ENCODE data around the gene NBEAL2. TPM values are rescaled to one million over a fixed set of nuclear protein-coding genes. Genes with fewer than 3 reads are reported as not detected.
A peak's percentile ranks its signal among the peaks of the same experiment; 100 is the strongest.

NBEAL2 gene
- total RNA-seq, 4 donors from 2014 or later: 4.1 to 8.7 (median 7.5) TPM

DNA sequence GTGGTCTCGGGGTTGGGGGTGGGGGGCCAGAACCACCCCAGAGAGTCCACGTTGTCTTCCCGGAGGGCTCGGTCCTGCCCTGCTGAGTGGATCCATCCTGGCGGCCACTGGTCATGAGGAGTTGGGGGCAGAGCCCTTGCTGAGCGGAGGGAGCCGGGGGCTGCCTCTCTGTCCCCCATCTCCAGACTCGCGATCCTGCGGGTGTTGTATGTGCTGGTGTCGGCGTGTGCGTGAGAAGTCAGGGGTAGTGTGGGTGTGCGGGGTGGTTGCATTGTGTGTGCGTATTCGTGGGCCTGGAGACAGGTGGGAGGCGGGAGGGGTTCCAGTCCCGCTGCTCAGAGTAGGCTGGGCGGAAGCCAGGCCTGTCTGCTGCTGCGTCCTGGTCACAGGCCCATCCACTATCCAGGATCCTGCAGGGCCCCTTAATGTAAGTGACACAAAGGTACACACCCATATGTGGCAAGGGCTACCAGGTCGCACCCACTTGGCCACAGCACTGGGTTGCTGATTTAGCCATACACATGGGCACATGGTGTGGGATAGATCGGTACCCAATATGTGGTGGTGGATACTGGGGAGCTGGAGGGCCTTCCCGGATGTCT lies 30.7 kb downstream of the NBEAL2 start:
- peaks cover 0 to 5% of the 10 kb centered on the region in 2 donors for H3K36me3 ChIP-seq
- peak overlapping the region; percentile 55 to 71 (median 66) for H3K4me3 ChIP-seq
- ATAC-seq (no peak), DNase-seq (no peak)
- intact Hi-C loops (cut with DNase I; ENCODE audit: low total_unique reads): no loop called here
- in situ Hi-C loops (cut with MboI; ENCODE audit: low sequenced_read_pairs in 4 of 4): loop anchor here in 1 of 4 donors (25.0 kb wide), 1 partner anchor 323 kb away; the partner anchor contains the start of gene ALS2CL
- H3K9me3 ChIP-seq: no peaks in the 10 kb centered on the region
- peaks cover 6 to 18% of the 10 kb centered on the region in 2 donors for H3K4me1 ChIP-seq
- H3K27ac ChIP-seq: peak overlapping the region; percentile 85 to 88 (median 86)
- no peaks in the 10 kb centered on the region for H3K27me3 ChIP-seq
- no peak for TF ChIP-seq POLR2A (IDR thresholded peaks at IDR 0.05)
- no peak for TF ChIP-seq CTCF (IDR thresholded peaks at IDR 0.05 in 4 of 5, conservative IDR thresholded peaks at IDR 0.05 in 1 of 5)

DNA sequence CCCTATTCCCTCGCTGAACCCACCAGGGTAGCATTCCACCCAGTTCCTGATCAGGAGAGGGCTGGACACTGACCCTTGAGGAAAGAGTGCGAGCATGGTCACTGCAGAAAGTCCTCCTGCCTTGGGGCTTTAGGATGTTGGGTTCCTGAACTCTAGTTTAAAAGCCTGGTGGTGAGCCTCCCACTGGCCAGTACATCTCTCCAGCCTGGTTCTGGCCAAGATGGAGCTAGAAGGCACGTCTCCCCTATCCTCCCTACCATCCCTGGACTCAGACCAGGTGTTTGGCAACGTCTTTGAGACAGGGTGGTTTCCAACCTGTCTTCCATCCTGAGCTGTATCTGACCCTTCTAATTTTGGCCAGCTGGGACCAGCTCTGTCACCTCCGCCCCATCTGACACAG lies 31.4 kb downstream of the NBEAL2 start:
- ATAC-seq (no peak), DNase-seq (no peak)
- Histone ChIP-seq H3K27ac (peak overlapping the region in 3 of 4 donors; percentile 14 to 86 (median 85)), H3K4me1 (peaks cover 10 to 18% of the 10 kb centered on the region in 2 donors), H3K27me3 (no peaks in the 10 kb centered on the region), H3K9me3 (no peaks in the 10 kb centered on the region), H3K36me3 (peaks cover 0 to 5% of the 10 kb centered on the region in 2 donors), H3K4me3 (no peak overlapping the region)
- in situ Hi-C loops (cut with MboI; ENCODE audit: low sequenced_read_pairs in 4 of 4) (loop anchor here in 1 of 4 donors (25.0 kb wide), 1 partner anchor 324 kb away; the partner anchor contains the start of gene ALS2CL), intact Hi-C loops (cut with DNase I; ENCODE audit: low total_unique reads) (no loop called here)
- TF ChIP-seq POLR2A (IDR thresholded peaks at IDR 0.05) (no peak), CTCF (IDR thresholded peaks at IDR 0.05 in 4 of 5, conservative IDR thresholded peaks at IDR 0.05 in 1 of 5) (no peak)

- Histone ChIP-seq H3K4me1 (peaks cover 15 to 18% of the 10 kb centered on the region in 2 donors), H3K9me3 (no peaks in the 10 kb centered on the region), H3K27ac (peak overlapping the region in 2 of 4 donors; percentile 85 to 86), H3K27me3 (no peaks in the 10 kb centered on the region), H3K36me3 (peaks cover 0 to 8% of the 10 kb centered on the region in 2 donors), H3K4me3 (no peak overlapping the region)
- no peak for DNase-seq
- no peak for ATAC-seq
- in situ Hi-C loops (cut with MboI; ENCODE audit: low sequenced_read_pairs in 4 of 4) (loop anchor here in 1 of 4 donors (25.0 kb wide), 1 partner anchor 324 kb away; the partner anchor contains the start of gene ALS2CL), intact Hi-C loops (cut with DNase I; ENCODE audit: low total_unique reads) (no loop called here)
- no peak for TF ChIP-seq POLR2A (IDR thresholded peaks at IDR 0.05)
- TF ChIP-seq CTCF (IDR thresholded peaks at IDR 0.05 in 4 of 5, conservative IDR thresholded peaks at IDR 0.05 in 1 of 5): no peak
Observed at GRCh38 chr3:47011371-47011770, 31.9 kb downstream of the NBEAL2 start.

- no peaks in the 10 kb centered on the region for H3K9me3 ChIP-seq
- peaks cover 18 to 24% of the 10 kb centered on the region in 2 donors for H3K4me1 ChIP-seq
- DNase-seq (peak in 1 of 2 donors; percentile 74), ATAC-seq (peak in 1 of 2 donors; percentile 39)
- H3K27ac ChIP-seq: peak overlapping the region; percentile 5 to 63 (median 22)
- peaks cover 0 to 20% of the 10 kb centered on the region in 2 donors for H3K36me3 ChIP-seq
- no peaks in the 10 kb centered on the region for H3K27me3 ChIP-seq
- in situ Hi-C loops (cut with MboI; ENCODE audit: low sequenced_read_pairs in 4 of 4) (loop anchor here in 1 of 4 donors (25.0 kb wide), 1 partner anchor 325 kb away; the partner anchor contains the start of gene ALS2CL), intact Hi-C loops (cut with DNase I; ENCODE audit: low total_unique reads) (no loop called here)
- H3K4me3 ChIP-seq: no peak overlapping the region
- TF ChIP-seq POLR2A (IDR thresholded peaks at IDR 0.05): no peak
- no peak for TF ChIP-seq CTCF (IDR thresholded peaks at IDR 0.05 in 4 of 5, conservative IDR thresholded peaks at IDR 0.05 in 1 of 5)
Observed at GRCh38 chr3:47012342-47013230, 33.1 kb downstream of the NBEAL2 start.

Measured in gastrocnemius medialis (tissue), 4 donors.